ENCODE measurements around the gene DPM2.

DPM2 gene

DNA sequence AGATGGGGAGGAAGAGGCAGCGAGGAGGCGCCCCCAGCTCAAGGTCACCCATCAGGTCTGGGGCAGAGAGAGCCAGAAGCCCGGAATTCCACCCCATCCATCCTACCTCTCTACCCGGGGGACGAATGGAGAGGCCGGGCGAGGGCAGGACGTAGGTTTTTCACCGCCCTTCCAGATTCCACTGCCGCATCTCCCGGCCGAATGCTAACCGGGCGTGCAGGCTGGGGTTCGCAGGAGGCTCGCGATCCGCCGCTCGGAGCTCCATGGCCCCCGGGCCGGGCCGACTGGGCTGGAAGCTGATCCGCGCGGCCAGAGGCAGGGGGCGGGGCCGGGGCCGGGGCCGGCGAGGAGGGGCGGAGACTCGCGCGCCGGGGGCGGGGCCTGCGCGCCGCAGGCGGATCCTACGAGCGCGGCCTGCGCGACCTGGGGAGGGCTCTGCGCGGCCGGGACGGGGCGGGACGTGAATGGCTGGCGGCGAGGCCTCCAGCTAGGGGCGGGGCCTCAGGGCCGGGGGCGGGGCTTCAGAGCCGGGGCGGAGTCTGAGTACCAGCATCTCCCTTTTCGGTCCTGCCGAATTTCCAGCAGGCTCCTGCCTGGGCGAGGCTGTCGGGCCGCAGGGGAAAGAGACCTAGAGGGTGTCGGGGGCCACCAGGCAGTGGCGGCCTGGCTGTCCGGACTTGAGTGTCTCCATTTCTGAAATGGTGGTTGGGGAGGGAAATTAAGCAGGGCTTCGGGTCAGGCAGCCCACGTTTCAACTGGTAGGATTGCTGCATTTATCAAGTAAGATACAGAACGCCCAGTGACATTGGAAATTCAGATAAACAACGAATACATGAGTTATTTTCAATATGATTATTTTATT, 20.7 kb downstream of the DPM2 start, which contains the start of gene ST6GALNAC4:
TSS of gene ST6GALNAC4 (minus strand) at position 322 of the 862 bp plus-strand sequence. CDS start 622 bp downstream, outside the sequence.
- Histone ChIP-seq H3K79me2 (ENCODE audit: control insufficient read depth, low read length) (peaks cover 22% of the 10 kb centered on the region), H3K9me2 (replicated peaks; ENCODE audit: control insufficient read depth, low read length) (no peaks in the 10 kb centered on the region), H3K4me3 (ENCODE audit: low read length) (peak within 1 kb of the TSS; percentile 97), H3K27me3 (ENCODE audit: control insufficient read depth, low read length) (peaks cover 3% of the 10 kb centered on the region), H3K4me2 (ENCODE audit: low read length) (peak within 1 kb of the TSS; percentile 99), H4K20me1 (ENCODE audit: control insufficient read depth, insufficient read depth, low read depth, low read length) (no peaks in the 10 kb centered on the region), H3K36me3 (ENCODE audit: control insufficient read depth, low read length) (peaks cover 37% of the 10 kb centered on the region), H3K9me3 (ENCODE audit: control insufficient read depth, insufficient read depth, low read length) (no peaks in the 10 kb centered on the region), H3F3A (ENCODE audit: control insufficient read depth, insufficient read depth) (peaks cover 12% of the 10 kb centered on the region), H3K27ac (ENCODE audit: low read depth, low read length) (peak within 1 kb of the TSS; percentile 91), H3K4me1 (ENCODE audit: control insufficient read depth, low read length) (peaks cover 65% of the 10 kb centered on the region)
- no peak for TF ChIP-seq EZH2phosphoT487 (IDR thresholded peaks at IDR 0.05; ENCODE audit: borderline replicate concordance, low read length)
- TF ChIP-seq, protein P1, sequence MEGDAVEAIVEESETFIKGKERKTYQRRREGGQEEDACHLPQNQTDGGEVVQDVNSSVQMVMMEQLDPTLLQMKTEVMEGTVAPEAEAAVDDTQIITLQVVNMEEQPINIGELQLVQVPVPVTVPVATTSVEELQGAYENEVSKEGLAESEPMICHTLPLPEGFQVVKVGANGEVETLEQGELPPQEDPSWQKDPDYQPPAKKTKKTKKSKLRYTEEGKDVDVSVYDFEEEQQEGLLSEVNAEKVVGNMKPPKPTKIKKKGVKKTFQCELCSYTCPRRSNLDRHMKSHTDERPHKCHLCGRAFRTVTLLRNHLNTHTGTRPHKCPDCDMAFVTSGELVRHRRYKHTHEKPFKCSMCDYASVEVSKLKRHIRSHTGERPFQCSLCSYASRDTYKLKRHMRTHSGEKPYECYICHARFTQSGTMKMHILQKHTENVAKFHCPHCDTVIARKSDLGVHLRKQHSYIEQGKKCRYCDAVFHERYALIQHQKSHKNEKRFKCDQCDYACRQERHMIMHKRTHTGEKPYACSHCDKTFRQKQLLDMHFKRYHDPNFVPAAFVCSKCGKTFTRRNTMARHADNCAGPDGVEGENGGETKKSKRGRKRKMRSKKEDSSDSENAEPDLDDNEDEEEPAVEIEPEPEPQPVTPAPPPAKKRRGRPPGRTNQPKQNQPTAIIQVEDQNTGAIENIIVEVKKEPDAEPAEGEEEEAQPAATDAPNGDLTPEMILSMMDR (IDR thresholded peaks at IDR 0.05; ENCODE audit: low read depth, low read length, poor library complexity, severe bottlenecking), result no peak

DNA sequence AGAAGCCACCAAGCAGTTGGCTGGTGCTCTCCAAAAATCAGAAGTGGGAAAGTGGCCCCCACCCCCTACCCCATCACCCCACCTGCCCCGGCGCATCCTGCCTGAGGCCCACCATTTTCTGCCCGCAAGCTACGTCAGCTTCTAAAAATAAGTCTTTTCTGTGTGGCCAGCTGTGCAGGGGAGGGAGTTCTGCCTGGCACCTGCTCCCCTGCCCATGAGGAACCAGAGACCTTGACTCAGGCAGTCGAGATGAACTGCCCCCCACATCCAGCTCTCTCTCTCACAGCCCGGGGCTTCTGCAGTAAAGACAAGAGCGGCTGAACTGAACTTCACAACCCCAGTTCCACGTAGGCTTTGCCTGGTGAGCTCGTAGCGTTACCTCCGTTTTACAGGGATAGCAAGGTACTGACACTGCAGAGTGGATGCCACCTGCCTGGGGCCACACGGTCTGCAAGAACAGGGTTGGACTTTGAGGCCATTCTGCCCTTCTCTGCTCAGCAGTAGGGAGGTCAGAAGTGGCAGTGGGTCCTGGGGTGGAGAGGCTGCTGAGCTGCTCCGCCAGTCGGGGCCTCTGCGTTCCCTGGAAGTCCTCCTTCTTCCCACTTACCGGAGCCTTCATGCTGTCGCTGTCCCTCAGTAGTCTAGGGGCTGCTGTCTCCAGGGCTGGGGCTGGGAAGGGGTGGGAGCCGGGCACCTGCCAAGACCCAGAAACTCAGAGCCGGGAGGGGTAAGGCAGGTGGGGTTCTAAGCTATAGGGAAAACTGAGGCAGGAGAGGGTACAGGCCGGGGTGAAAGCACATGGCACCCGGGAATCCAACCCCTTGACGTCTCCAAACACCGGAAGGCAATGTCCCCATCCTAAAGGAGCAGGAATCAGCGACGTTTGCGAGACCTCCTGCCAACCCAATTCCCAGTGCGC, 21.6 kb downstream of the DPM2 start:
- no peaks in the 10 kb centered on the region for H3K9me2 ChIP-seq (replicated peaks; ENCODE audit: control insufficient read depth, low read length)
- no peaks in the 10 kb centered on the region for H4K20me1 ChIP-seq (ENCODE audit: control insufficient read depth, insufficient read depth, low read depth, low read length)
- H3F3A ChIP-seq (ENCODE audit: control insufficient read depth, insufficient read depth), result peaks cover 12% of the 10 kb centered on the region
- H3K9me3 ChIP-seq (ENCODE audit: control insufficient read depth, insufficient read depth, low read length), result no peaks in the 10 kb centered on the region
- TF ChIP-seq, protein P1 (IDR thresholded peaks at IDR 0.05; ENCODE audit: low read depth, low read length, poor library complexity, severe bottlenecking), result no peak
- TF ChIP-seq EZH2phosphoT487 (IDR thresholded peaks at IDR 0.05; ENCODE audit: borderline replicate concordance, low read length), result no peak
- peaks cover 22% of the 10 kb centered on the region for H3K79me2 ChIP-seq (ENCODE audit: control insufficient read depth, low read length)
- no peaks in the 10 kb centered on the region for H3K27me3 ChIP-seq (ENCODE audit: control insufficient read depth, low read length)
- H3K4me2 ChIP-seq (ENCODE audit: low read length), result peak overlapping the region; percentile 99
- peaks cover 43% of the 10 kb centered on the region for H3K36me3 ChIP-seq (ENCODE audit: control insufficient read depth, low read length)
- H3K4me1 ChIP-seq (ENCODE audit: control insufficient read depth, low read length), result peaks cover 64% of the 10 kb centered on the region
- peak overlapping the region; percentile 91 for H3K27ac ChIP-seq (ENCODE audit: low read depth, low read length)
- H3K4me3 ChIP-seq (ENCODE audit: low read length), result peak overlapping the region; percentile 97

DNA sequence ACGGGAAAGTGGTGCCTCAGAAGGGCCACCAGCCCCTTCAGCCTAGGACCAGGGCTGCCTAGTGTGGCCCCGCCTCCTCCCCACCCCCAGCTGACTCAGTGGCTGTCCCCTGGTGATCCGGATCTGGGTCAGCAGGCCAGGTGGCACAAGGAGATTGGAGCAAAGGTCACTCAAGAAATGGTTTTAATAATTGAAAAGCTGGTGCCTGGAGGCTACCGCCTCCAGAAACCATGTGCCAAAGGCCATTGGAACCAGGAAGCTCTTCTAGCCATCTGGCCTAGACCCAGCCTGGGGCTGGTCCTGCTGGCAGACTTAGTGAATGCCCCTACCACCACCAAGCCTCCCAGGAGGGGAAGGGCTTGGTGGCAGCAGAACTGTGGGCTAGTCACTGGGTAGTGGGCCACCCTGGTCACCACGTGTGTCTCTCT, 22.3 kb downstream of the DPM2 start:
- peaks cover 50% of the 10 kb centered on the region for H3K36me3 ChIP-seq (ENCODE audit: control insufficient read depth, low read length)
- H4K20me1 ChIP-seq (ENCODE audit: control insufficient read depth, insufficient read depth, low read depth, low read length), result no peaks in the 10 kb centered on the region
- no peaks in the 10 kb centered on the region for H3K9me2 ChIP-seq (replicated peaks; ENCODE audit: control insufficient read depth, low read length)
- no peaks in the 10 kb centered on the region for H3K27me3 ChIP-seq (ENCODE audit: control insufficient read depth, low read length)
- peaks cover 22% of the 10 kb centered on the region for H3K79me2 ChIP-seq (ENCODE audit: control insufficient read depth, low read length)
- peak overlapping the region; percentile 99 for H3K4me2 ChIP-seq (ENCODE audit: low read length)
- peak overlapping the region; percentile 91 for H3K27ac ChIP-seq (ENCODE audit: low read depth, low read length)
- peaks cover 68% of the 10 kb centered on the region for H3K4me1 ChIP-seq (ENCODE audit: control insufficient read depth, low read length)
- no peaks in the 10 kb centered on the region for H3K9me3 ChIP-seq (ENCODE audit: control insufficient read depth, insufficient read depth, low read length)
- peak overlapping the region; percentile 97 for H3K4me3 ChIP-seq (ENCODE audit: low read length)
- H3F3A ChIP-seq (ENCODE audit: control insufficient read depth, insufficient read depth), result peaks cover 12% of the 10 kb centered on the region
- TF ChIP-seq, protein P1 (IDR thresholded peaks at IDR 0.05; ENCODE audit: low read depth, low read length, poor library complexity, severe bottlenecking), result no peak
- no peak for TF ChIP-seq EZH2phosphoT487 (IDR thresholded peaks at IDR 0.05; ENCODE audit: borderline replicate concordance, low read length)

Data from DOHH2 (cell line).